ENCODE results near the gene VKORC1L1.
"Not testable (repeated sequence)": the region's sequence is repeated elsewhere in the genome, so short reads cannot be mapped to it uniquely, and the experiment has no call there.

Gene VKORC1L1

GRCh38 chr7:65938336-65938895 lies 65.5 kb downstream of the VKORC1L1 start:
- peak; percentile 4 for DNase-seq (ENCODE audit: low read depth)

- not testable (repeated sequence) for DNase-seq (ENCODE audit: low read depth)
Measured at GRCh38 chr7:65945787-65946186, 72.9 kb downstream of the VKORC1L1 start.

GRCh38 chr7:65946904-65947303 lies 74.0 kb downstream of the VKORC1L1 start:
- DNase-seq (ENCODE audit: low read depth): no peak

GRCh38 chr7:65951837-65952578 lies 79.1 kb downstream of the VKORC1L1 start:
- DNase-seq (ENCODE audit: low read depth): no peak

- DNase-seq (ENCODE audit: low read depth): no peak
Measured at GRCh38 chr7:65953001-65953720, 80.3 kb downstream of the VKORC1L1 start.

- no peak for DNase-seq (ENCODE audit: low read depth)
Measured at GRCh38 chr7:65953890-65954450, 81.1 kb downstream of the VKORC1L1 start.

GRCh38 chr7:65955718-65956117 lies 82.8 kb downstream of the VKORC1L1 start:
- DNase-seq (ENCODE audit: low read depth): no peak

- no peak for DNase-seq (ENCODE audit: low read depth)
Measured at GRCh38 chr7:65960351-65961074, 87.6 kb downstream of the VKORC1L1 start.

- no peak for DNase-seq (ENCODE audit: low read depth)
Measured at GRCh38 chr7:65962033-65962432, 89.2 kb downstream of the VKORC1L1 start.

- DNase-seq (ENCODE audit: low read depth): not testable (repeated sequence)
Measured at GRCh38 chr7:65964671-65965070, 91.8 kb downstream of the VKORC1L1 start.

GRCh38 chr7:65966146-65966545 lies 93.3 kb downstream of the VKORC1L1 start:
- no peak for DNase-seq (ENCODE audit: low read depth)

GRCh38 chr7:65967361-65968155 lies 94.7 kb downstream of the VKORC1L1 start:
- no peak for DNase-seq (ENCODE audit: low read depth)

- DNase-seq (ENCODE audit: low read depth): no peak
Measured at GRCh38 chr7:65968256-65969185, 95.6 kb downstream of the VKORC1L1 start.

GRCh38 chr7:65971021-65971420 lies 98.1 kb downstream of the VKORC1L1 start:
- DNase-seq (ENCODE audit: low read depth): no peak

- DNase-seq (ENCODE audit: low read depth): no peak
Measured at GRCh38 chr7:65972976-65973375, 100.1 kb downstream of the VKORC1L1 start.

GRCh38 chr7:65974191-65974801 lies 101.4 kb downstream of the VKORC1L1 start:
- DNase-seq (ENCODE audit: low read depth): no peak

GRCh38 chr7:65974876-65975275 lies 102.0 kb downstream of the VKORC1L1 start:
- DNase-seq (ENCODE audit: low read depth): no peak

GRCh38 chr7:65975814-65976445 lies 103.1 kb downstream of the VKORC1L1 start:
- DNase-seq (ENCODE audit: low read depth): no peak

GRCh38 chr7:65976659-65977196 lies 103.9 kb downstream of the VKORC1L1 start:
- no peak for DNase-seq (ENCODE audit: low read depth)

All from non-pigmented ciliary epithelial cell (primary cell).